Measurements from ENCODE around the gene PLEKHA8. TPM values are rescaled to one million over a fixed set of nuclear protein-coding genes. Genes with fewer than 3 reads are reported as not detected.

The PLEKHA8 gene
- total RNA-seq, 2 experiments from 2014 or later = 11.0 to 31.7 TPM

- ChIA-PET CTCF (ENCODE audit: unreplicated experiment) (no interaction called here), POLR2A (no interaction called here)
- BruUV-seq (replicated peaks) = no TSS peak
- Histone ChIP-seq H3K9me3 (ENCODE audit: low read length) (no peaks in the 10 kb centered on the region), H3K36me3 (ENCODE audit: insufficient read depth, low read length) (no peaks in the 10 kb centered on the region), H3K4me3 (ENCODE audit: low read depth, low read length, poor library complexity, severe bottlenecking) (no peak overlapping the region), H3K79me2 (ENCODE audit: insufficient read depth, low read depth, low read length) (no peaks in the 10 kb centered on the region), H4K20me1 (ENCODE audit: insufficient read depth, low read length) (no peaks in the 10 kb centered on the region), H3K27ac (ENCODE audit: low read depth, low read length, poor library complexity, severe bottlenecking) (no peak overlapping the region), H2AFZ (ENCODE audit: low read length) (no peak overlapping the region), H3K4me1 (ENCODE audit: insufficient read depth, low read length, poor library complexity, severe bottlenecking) (peaks cover 3% of the 10 kb centered on the region), H3K9me2 (ENCODE audit: insufficient read depth, low read length) (no peaks in the 10 kb centered on the region), H3K4me2 (ENCODE audit: low read length) (no peak overlapping the region)
- no peak for DNase-seq (ENCODE audit: low spot score)
- TF ChIP-seq CTCF (conservative IDR thresholded peaks at IDR 0.05; ENCODE audit: low read length) = no peak
- TF ChIP-seq EZH2phosphoT487 (IDR thresholded peaks at IDR 0.05; ENCODE audit: borderline replicate concordance, low read depth, low read length) = no peak
- intact Hi-C loops (cut with micrococcal nuclease; ENCODE audit: unreplicated experiment) = no loop called here
These were observed 112.2 kb downstream of the PLEKHA8 start for GRCh38 chr7:30140456-30140855.

GRCh38 chr7:30142710-30143109 is 114.5 kb downstream of the PLEKHA8 start:
- Histone ChIP-seq H3K9me2 (ENCODE audit: insufficient read depth, low read length) (no peaks in the 10 kb centered on the region), H3K4me3 (ENCODE audit: low read depth, low read length, poor library complexity, severe bottlenecking) (no peak overlapping the region), H4K20me1 (ENCODE audit: insufficient read depth, low read length) (no peaks in the 10 kb centered on the region), H3K9me3 (ENCODE audit: low read length) (no peaks in the 10 kb centered on the region), H3K4me2 (ENCODE audit: low read length) (no peak overlapping the region), H3K36me3 (ENCODE audit: insufficient read depth, low read length) (no peaks in the 10 kb centered on the region), H3K79me2 (ENCODE audit: insufficient read depth, low read depth, low read length) (no peaks in the 10 kb centered on the region), H3K4me1 (ENCODE audit: insufficient read depth, low read length, poor library complexity, severe bottlenecking) (peaks cover 7% of the 10 kb centered on the region), H3K27ac (ENCODE audit: low read depth, low read length, poor library complexity, severe bottlenecking) (no peak overlapping the region), H2AFZ (ENCODE audit: low read length) (no peak overlapping the region)
- BruUV-seq (replicated peaks) = no TSS peak
- DNase-seq (ENCODE audit: low spot score) = no peak
- ChIA-PET POLR2A (interaction anchor here (1.0 kb wide), 1 partner anchor 39 kb away, joined by 3 read pairs; no protein-coding TSS in a partner anchor), CTCF (ENCODE audit: unreplicated experiment) (no interaction called here)
- intact Hi-C loops (cut with micrococcal nuclease; ENCODE audit: unreplicated experiment) = no loop called here
- TF ChIP-seq CTCF (conservative IDR thresholded peaks at IDR 0.05; ENCODE audit: low read length) (no peak), EZH2phosphoT487 (IDR thresholded peaks at IDR 0.05; ENCODE audit: borderline replicate concordance, low read depth, low read length) (no peak)

GRCh38 chr7:30143748-30144251 is 115.6 kb downstream of the PLEKHA8 start:
- Histone ChIP-seq H3K4me1 (ENCODE audit: insufficient read depth, low read length, poor library complexity, severe bottlenecking) (peaks cover 12% of the 10 kb centered on the region), H3K79me2 (ENCODE audit: insufficient read depth, low read depth, low read length) (no peaks in the 10 kb centered on the region), H3K9me3 (ENCODE audit: low read length) (no peaks in the 10 kb centered on the region), H3K4me2 (ENCODE audit: low read length) (no peak overlapping the region), H3K27ac (ENCODE audit: low read depth, low read length, poor library complexity, severe bottlenecking) (no peak overlapping the region), H2AFZ (ENCODE audit: low read length) (no peak overlapping the region), H3K4me3 (ENCODE audit: low read depth, low read length, poor library complexity, severe bottlenecking) (no peak overlapping the region), H3K9me2 (ENCODE audit: insufficient read depth, low read length) (no peaks in the 10 kb centered on the region), H4K20me1 (ENCODE audit: insufficient read depth, low read length) (no peaks in the 10 kb centered on the region), H3K36me3 (ENCODE audit: insufficient read depth, low read length) (no peaks in the 10 kb centered on the region)
- DNase-seq (ENCODE audit: low spot score) = no peak
- ChIA-PET CTCF (ENCODE audit: unreplicated experiment) (no interaction called here), POLR2A (no interaction called here)
- intact Hi-C loops (cut with micrococcal nuclease; ENCODE audit: unreplicated experiment) = no loop called here
- BruUV-seq (replicated peaks) = no TSS peak
- TF ChIP-seq EZH2phosphoT487 (IDR thresholded peaks at IDR 0.05; ENCODE audit: borderline replicate concordance, low read depth, low read length) (no peak), CTCF (conservative IDR thresholded peaks at IDR 0.05; ENCODE audit: low read length) (no peak)
